Vagina (tissue), 2 donors: ENCODE results near the gene FAM118B.

Experiments
- CTCF ChIP-seq, 3 experiments: fragments of 450-650 bp in 2 of 3; fragments of 200-600 bp in 1 of 3; sonication (generic) in 1 of 3; IDR thresholded peaks; one replicate each; pipeline ENCODE4 v1.5.1; 2017 to 2019; ENCODE audit warnings: antibody characterized with exemption in 3 of 3, mild to moderate bottlenecking in 2 of 3, moderate library complexity in 2 of 3
- POLR2AphosphoS5 ChIP-seq, 2 donors: sonication (generic); formaldehyde crosslinking; IDR thresholded peaks; one replicate each; pipeline ENCODE4 v1.9.0; 2017; ENCODE audit warnings: antibody characterized with exemption in 2 of 2, mild to moderate bottlenecking in 2 of 2, low read depth in 1 of 2; ENCODE audit not compliant: insufficient read depth in 1 of 2

GRCh38 chr11:126198648-126199047 is 12.9 kb upstream of the FAM118B start:
- TF ChIP-seq CTCF (IDR thresholded peaks at IDR 0.05) = no peak
- TF ChIP-seq POLR2AphosphoS5 (IDR thresholded peaks at IDR 0.05; ENCODE audit: insufficient read depth in 1 of 2, low read depth in 1 of 2) = no peak
